AG09309 (cell line): ENCODE data around the gene EIPR1.

Experiments
- DNase-seq: peaks from one replicate; pipeline ENCODE4 v3.0.0-alpha.2; 2010; ENCODE audit warnings: low read depth
- H3K4me3 ChIP-seq: 2 replicates; pipeline ENCODE4 v1.5.1; 2011; ENCODE audit warnings: mild to moderate bottlenecking, low read depth, low read length, moderate library complexity; ENCODE audit not compliant: control insufficient read depth
- TF ChIP-seq, protein P1 (sequence below): IDR thresholded peaks from 2 replicates; pipeline ENCODE4 v1.5.1; 2011; ENCODE audit warnings: mild to moderate bottlenecking, low read depth, low read length, inconsistent platforms; ENCODE audit not compliant: insufficient read depth, control insufficient read depth; ENCODE audit errors: missing control alignments

EIPR1 gene

DNA sequence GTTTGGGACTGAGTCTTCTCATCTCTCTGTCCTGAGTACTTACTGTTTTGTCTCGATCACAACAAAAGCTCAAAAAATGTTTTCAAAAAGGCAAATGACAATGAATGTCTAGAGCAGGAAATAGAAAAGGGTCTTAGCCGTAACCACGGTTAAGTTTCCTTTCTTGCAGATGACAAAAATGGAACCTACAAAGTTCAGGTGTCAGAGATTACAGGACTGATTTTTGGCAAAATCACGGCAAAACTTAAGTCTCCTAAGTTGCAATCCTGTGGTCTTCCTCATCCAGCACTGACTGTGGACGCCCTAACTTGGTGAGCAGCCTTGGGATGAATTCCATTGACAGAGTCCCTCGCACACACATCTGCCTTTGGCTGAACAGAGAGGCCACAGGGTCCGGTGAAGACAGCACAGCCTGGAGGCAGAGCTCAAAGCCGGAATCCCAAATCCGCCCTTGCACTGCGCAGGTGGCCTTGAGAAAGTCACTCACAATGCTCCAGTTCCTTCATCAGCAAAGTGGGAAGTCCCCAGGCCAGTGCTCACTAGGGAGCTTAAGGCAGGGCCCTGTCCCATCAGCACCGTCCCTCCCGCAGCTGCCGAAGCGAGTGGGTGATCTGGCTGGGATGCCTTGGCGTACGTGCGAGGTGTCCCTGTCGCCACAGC lies 55.2 kb downstream of the EIPR1 start:
- TF ChIP-seq, protein P1, sequence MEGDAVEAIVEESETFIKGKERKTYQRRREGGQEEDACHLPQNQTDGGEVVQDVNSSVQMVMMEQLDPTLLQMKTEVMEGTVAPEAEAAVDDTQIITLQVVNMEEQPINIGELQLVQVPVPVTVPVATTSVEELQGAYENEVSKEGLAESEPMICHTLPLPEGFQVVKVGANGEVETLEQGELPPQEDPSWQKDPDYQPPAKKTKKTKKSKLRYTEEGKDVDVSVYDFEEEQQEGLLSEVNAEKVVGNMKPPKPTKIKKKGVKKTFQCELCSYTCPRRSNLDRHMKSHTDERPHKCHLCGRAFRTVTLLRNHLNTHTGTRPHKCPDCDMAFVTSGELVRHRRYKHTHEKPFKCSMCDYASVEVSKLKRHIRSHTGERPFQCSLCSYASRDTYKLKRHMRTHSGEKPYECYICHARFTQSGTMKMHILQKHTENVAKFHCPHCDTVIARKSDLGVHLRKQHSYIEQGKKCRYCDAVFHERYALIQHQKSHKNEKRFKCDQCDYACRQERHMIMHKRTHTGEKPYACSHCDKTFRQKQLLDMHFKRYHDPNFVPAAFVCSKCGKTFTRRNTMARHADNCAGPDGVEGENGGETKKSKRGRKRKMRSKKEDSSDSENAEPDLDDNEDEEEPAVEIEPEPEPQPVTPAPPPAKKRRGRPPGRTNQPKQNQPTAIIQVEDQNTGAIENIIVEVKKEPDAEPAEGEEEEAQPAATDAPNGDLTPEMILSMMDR, result no peak
- DNase-seq, result no peak
- no peak overlapping the region for H3K4me3 ChIP-seq

DNA sequence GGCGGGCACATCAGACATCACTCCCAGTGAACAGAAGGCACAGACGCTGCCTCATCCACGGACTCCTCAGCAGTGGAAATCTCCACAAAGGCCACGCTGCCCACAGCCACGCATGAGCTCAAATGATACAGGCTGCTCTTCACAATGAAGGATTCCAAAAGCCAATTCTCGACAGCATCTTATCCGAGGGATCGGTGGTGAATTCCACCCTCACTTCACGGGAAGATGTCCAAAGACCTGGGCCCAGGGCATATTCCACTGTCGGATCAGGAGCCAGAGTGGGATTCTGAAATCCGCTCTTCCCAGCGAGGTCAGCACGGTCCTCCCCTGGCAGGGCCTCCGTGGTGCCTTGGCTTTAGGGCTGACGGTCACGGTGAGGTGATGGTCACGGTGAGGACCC lies 55.8 kb downstream of the EIPR1 start:
- H3K4me3 ChIP-seq, result no peak overlapping the region
- TF ChIP-seq, protein P1, result no peak
- no peak for DNase-seq

DNA sequence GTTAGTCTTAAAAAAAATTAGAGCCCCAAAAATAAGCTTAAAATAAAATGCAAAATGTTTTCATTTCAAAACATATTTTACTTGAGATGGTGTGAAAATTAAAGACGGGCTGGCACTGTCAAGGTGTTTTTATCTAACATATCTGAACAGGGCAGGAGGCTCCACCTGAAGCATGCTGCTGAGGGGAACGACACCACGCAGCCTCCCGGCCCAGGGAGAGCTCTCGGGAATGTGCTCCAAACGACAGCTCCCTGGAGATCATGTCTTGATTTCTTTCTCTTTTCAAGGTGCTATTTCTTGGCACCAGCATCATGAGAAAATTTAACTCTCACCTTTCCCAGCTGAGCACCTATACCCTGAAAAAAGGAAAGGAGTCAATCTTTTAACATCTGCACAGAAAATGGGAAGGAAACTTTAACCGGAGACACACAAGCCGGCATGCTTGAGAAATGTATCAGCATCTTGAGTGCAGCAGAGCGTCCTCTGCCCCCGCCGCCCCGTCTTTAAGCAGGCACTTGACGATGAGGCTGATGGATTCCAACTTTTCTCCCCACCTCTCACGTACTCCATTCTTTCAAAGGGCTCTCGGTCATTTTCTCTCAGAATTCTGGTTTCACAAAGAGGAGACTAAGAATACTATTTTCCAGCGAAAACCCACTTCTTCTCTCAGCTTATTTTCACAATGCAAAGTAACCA lies 56.6 kb downstream of the EIPR1 start:
- TF ChIP-seq, protein P1, result no peak
- no peak for DNase-seq
- H3K4me3 ChIP-seq, result no peak overlapping the region

DNA sequence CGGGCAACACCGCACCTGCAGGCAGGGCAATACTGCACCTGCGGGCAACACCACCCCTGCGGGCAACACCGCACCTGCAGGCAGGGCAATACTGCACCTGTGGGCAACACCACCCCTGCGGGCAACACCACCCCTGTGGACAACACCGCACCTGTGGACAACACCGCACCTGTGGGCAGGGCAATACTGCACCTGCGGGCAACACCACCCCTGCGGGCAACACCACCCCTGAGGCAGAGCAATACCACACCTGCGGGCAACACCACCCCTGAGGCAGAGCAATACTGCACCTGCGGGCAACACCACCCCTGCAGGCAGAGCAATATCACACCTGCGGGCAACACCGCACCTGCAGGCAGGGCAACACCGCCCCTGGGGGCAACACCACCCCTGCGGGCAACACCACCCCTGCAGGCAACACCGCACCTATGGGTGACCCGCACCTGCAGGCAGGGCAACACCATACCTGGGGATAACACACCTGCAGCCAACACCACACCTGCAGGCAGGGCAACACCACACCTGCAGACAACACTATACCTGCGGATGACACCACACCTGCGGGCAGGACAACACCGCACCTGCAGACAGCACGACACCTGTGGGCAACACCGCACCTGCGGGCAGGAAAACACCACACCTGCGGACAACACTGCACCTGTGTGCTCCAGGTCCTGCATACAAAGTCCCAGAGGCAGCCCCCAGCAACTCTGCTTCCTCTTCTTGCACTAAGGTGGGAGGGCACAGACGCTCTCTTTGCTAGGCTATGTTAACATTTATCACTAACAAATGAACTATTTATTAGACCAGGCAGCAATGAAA lies 57.7 kb downstream of the EIPR1 start:
- no peak overlapping the region for H3K4me3 ChIP-seq
- no peak for DNase-seq
- TF ChIP-seq, protein P1, result no peak

DNA sequence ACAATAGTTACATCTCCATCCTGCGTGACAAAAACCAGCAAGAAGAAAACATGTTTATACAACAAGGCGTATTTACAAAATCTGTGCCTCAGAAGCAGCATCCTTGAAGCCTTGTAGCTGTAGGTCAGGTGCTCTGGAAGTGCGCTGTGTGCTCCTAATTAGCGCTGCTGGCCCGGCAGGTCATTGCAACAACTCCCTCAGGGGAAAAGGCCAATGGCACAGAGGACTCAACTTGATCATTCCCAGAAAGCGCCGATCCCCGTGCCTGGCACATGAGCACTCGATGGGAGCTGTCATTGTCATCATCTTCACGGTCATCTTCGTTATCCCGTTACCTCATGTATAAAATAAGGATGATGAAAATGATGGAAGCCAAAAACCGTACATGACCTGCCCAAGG lies 58.5 kb downstream of the EIPR1 start:
- H3K4me3 ChIP-seq, result no peak overlapping the region
- no peak for DNase-seq
- TF ChIP-seq, protein P1, result no peak

DNA sequence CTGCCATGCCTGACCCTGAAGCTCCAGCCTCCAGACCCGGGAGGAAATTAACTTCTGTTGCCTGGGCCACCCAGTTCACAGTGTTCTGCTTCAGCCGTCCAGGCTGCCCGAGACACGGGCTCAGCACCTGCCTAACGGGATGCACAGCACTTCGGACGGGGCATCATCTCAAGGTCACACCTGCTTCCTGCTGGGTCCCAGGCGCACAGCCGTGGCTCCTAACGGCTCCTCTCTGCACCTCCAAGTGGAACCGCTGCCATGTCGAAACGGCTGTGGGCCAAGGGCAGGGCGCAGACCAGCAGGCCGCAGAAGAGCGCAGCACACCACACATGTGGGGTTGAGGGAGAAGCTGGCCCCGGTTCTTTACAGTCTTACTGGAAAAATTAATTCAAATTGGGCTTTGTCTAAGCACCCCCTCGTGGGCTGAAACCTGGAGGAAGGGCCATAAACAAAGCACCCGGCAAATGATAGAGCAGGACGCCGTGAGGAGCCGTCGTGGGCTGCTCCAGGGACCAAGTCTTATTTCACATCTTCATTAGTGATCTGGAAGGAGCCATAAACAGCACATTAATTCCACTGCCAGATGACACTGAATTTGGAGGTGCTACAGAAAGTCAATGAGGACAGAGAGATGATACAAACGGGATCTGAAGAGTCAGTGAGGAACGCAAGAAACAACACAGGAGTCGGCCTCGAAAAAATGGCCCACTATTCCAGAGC lies 59.6 kb downstream of the EIPR1 start:
- no peak overlapping the region for H3K4me3 ChIP-seq

More for the DNA sequence above, 59.6 kb downstream of the EIPR1 start:
- no peak for DNase-seq
- TF ChIP-seq, protein P1, result no peak
